CD4-positive, alpha-beta T cell (primary cell): ENCODE data around the gene KIAA1217. TPM values are rescaled to one million over a fixed set of nuclear protein-coding genes. Genes with fewer than 3 reads are reported as not detected.

ENCODE experiments used
- ATAC-seq: fragments of 200-7000 bp; cut with Tn5 transposase; one replicate; pipeline ENCODE4 v1.10.0; 2022; ENCODE audit warnings: mild to moderate bottlenecking; ENCODE audit not compliant: poor library complexity
- CTCF ChIA-PET: fragments of 350-600 bp; sonication (Branson Sonifier 250); formaldehyde crosslinking; loops from one replicate; lab custom pipeline; 2021; ENCODE audit warnings: antibody characterized with exemption, inconsistent platforms; lab: Charles Lee
- POLR2A ChIA-PET: fragments of 350-600 bp; sonication (Branson Sonifier 250); formaldehyde crosslinking; loops from one replicate; lab custom pipeline; 2021; ENCODE audit warnings: antibody characterized with exemption, inconsistent platforms; lab: Charles Lee
- DNase-seq, 14 experiments: peaks; one replicate each; pipeline ENCODE4 v3.0.0-alpha.2; 2013 to 2020; ENCODE audit warnings: mixed read lengths in 2 of 14
- H3K27ac ChIP-seq, 2 donors: one replicate each; pipeline versions ENCODE4 v1.5.1 to v1.7.0; 2013; ENCODE audit warnings: low read length in 2 of 2, low read depth in 1 of 2, mild to moderate bottlenecking in 1 of 2
- H3K27me3 ChIP-seq, 2 experiments: 1 replicate in 1 of 2; 2 replicates in 1 of 2; pipeline versions ENCODE4 v1.6.1 to v1.7.0; 2013; ENCODE audit warnings: low read length in 2 of 2, control low read depth in 1 of 2, mild to moderate bottlenecking in 1 of 2, moderate library complexity in 1 of 2; ENCODE audit not compliant: insufficient read depth in 2 of 2, control insufficient read depth in 1 of 2
- H3K36me3 ChIP-seq: one replicate; pipeline ENCODE4 v1.6.1; 2013; ENCODE audit warnings: low read length, control low read depth; ENCODE audit not compliant: insufficient read depth
- H3K4me1 ChIP-seq: one replicate; pipeline ENCODE4 v1.6.1; 2013; ENCODE audit warnings: low read length, control low read depth; ENCODE audit not compliant: insufficient read depth
- H3K4me3 ChIP-seq: one replicate; pipeline ENCODE4 v1.5.1; 2013; ENCODE audit warnings: mild to moderate bottlenecking, low read length, moderate library complexity
- H3K9me3 ChIP-seq, 2 experiments: 1 replicate in 1 of 2; 2 replicates in 1 of 2; pipeline versions ENCODE4 v1.6.1 to v1.7.0; 2013; ENCODE audit warnings: low read length in 2 of 2, mild to moderate bottlenecking in 2 of 2, control low read depth in 1 of 2, moderate library complexity in 1 of 2; ENCODE audit not compliant: control insufficient read depth in 1 of 2, insufficient read depth in 1 of 2
- H3K27ac Mint-ChIP-seq: one replicate; pipeline ENCODE4 v1.8.0; 2020; ENCODE audit warnings: mixed read lengths
- H3K27me3 Mint-ChIP-seq: one replicate; pipeline ENCODE4 v1.8.0; 2021; ENCODE audit warnings: mixed read lengths
- H3K36me3 Mint-ChIP-seq: one replicate; pipeline ENCODE4 v1.8.0; 2021; ENCODE audit warnings: low read depth, mixed read lengths
- H3K4me1 Mint-ChIP-seq: one replicate; pipeline ENCODE4 v1.8.0; 2021; ENCODE audit warnings: low read depth, mixed read lengths
- H3K4me3 Mint-ChIP-seq: one replicate; pipeline ENCODE4 v1.8.0; 2020; ENCODE audit warnings: mild to moderate bottlenecking, mixed read lengths
- H3K9me3 Mint-ChIP-seq: one replicate; pipeline ENCODE4 v1.8.0; 2020; ENCODE audit warnings: mixed read lengths
- CTCF ChIP-seq: fragments of 200-600 bp; IDR thresholded peaks from one replicate; pipeline ENCODE4 v1.8.0; 2022; ENCODE audit warnings: antibody characterized with exemption, mild to moderate bottlenecking
- intact Hi-C, 2 experiments: fragments of 100-400 bp; cut with DNase I in 1 of 2; cut with micrococcal nuclease in 1 of 2; formaldehyde crosslinking; loops; one replicate each; pipeline versions ENCODE4 v1.15.1 to v1.9.0; 2023 to 2025; cut with DNase I, micrococcal nuclease
- total RNA-seq, 174 experiments: library from RNA in 2 of 174; stranded (reverse) in 2 of 174; gene quantifications; one replicate each; pipeline ENCODE4 v1.2.3 and lab custom pipeline; 2021 to 2026

The KIAA1217 gene
- total RNA-seq, 2 experiments from 2014 or later = not detected

GRCh38 chr10:24303522-24304310, 94.8 kb downstream of the KIAA1217 start:
- Histone ChIP-seq H3K4me1 (no peaks in the 10 kb centered on the region), H3K9me3 (peaks cover 0 to 3% of the 10 kb centered on the region in 2 experiments), H3K36me3 (no peaks in the 10 kb centered on the region), H3K27ac (no peak overlapping the region), H3K4me3 (no peak overlapping the region), H3K27me3 (no peaks in the 10 kb centered on the region)
- TF ChIP-seq CTCF = no peak
- no peaks in the 10 kb centered on the region for H3K9me3 Mint-ChIP-seq
- ATAC-seq (no peak), DNase-seq (no peak)
- intact Hi-C loops = no loop called here
- no peaks in the 10 kb centered on the region for H3K36me3 Mint-ChIP-seq
- POLR2A ChIA-PET = no interaction called here
- CTCF ChIA-PET = no interaction called here
- no peak overlapping the region for H3K27ac Mint-ChIP-seq
- no peak overlapping the region for H3K4me3 Mint-ChIP-seq
- no peaks in the 10 kb centered on the region for H3K4me1 Mint-ChIP-seq
- peaks cover 4% of the 10 kb centered on the region for H3K27me3 Mint-ChIP-seq

GRCh38 chr10:24305551-24306506, 96.9 kb downstream of the KIAA1217 start:
- ChIA-PET CTCF (no interaction called here), POLR2A (no interaction called here)
- no peak for DNase-seq
- H3K4me1 ChIP-seq = no peaks in the 10 kb centered on the region
- H3K36me3 Mint-ChIP-seq = no peaks in the 10 kb centered on the region
- no peak overlapping the region for H3K27ac ChIP-seq
- TF ChIP-seq CTCF = no peak
- ATAC-seq = no peak
- peaks cover 0 to 3% of the 10 kb centered on the region in 2 experiments for H3K9me3 ChIP-seq
- no peaks in the 10 kb centered on the region for H3K36me3 ChIP-seq
- H3K27me3 ChIP-seq = no peaks in the 10 kb centered on the region
- no peak overlapping the region for H3K4me3 Mint-ChIP-seq
- no peak overlapping the region for H3K27ac Mint-ChIP-seq
- H3K9me3 Mint-ChIP-seq = no peaks in the 10 kb centered on the region
- H3K4me3 ChIP-seq = no peak overlapping the region
- H3K27me3 Mint-ChIP-seq = no peaks in the 10 kb centered on the region
- H3K4me1 Mint-ChIP-seq = no peaks in the 10 kb centered on the region
- intact Hi-C loops = no loop called here

- intact Hi-C loops = no loop called here
- no peaks in the 10 kb centered on the region for H3K27me3 ChIP-seq
- POLR2A ChIA-PET = no interaction called here
- H3K4me1 Mint-ChIP-seq = no peaks in the 10 kb centered on the region
- ATAC-seq = no peak
- H3K4me3 Mint-ChIP-seq = no peak overlapping the region
- no peak for DNase-seq
- CTCF ChIA-PET = no interaction called here
- H3K4me1 ChIP-seq = no peaks in the 10 kb centered on the region
- no peaks in the 10 kb centered on the region for H3K36me3 Mint-ChIP-seq
- no peaks in the 10 kb centered on the region for H3K36me3 ChIP-seq
- no peak overlapping the region for H3K27ac ChIP-seq
- no peaks in the 10 kb centered on the region for H3K9me3 Mint-ChIP-seq
- H3K9me3 ChIP-seq = peaks cover 0 to 3% of the 10 kb centered on the region in 2 experiments
- H3K27me3 Mint-ChIP-seq = no peaks in the 10 kb centered on the region
- no peak overlapping the region for H3K4me3 ChIP-seq
- no peak for TF ChIP-seq CTCF
- H3K27ac Mint-ChIP-seq = no peak overlapping the region
Measured at GRCh38 chr10:24306507-24306875, 97.6 kb downstream of the KIAA1217 start.
